Psoas muscle (tissue), 8 donors: ENCODE data around the gene MAS1. TPM values are rescaled to one million over a fixed set of nuclear protein-coding genes. Genes with fewer than 3 reads are reported as not detected.
"Not testable (repeated sequence)": the region's sequence is repeated elsewhere in the genome, so short reads cannot be mapped to it uniquely, and the experiment has no call there.

Source experiments
- ATAC-seq, 4 donors: fragments of 200-7000 bp; cut with Tn5 transposase; one replicate each; pipeline ENCODE4 v1.9.1; 2020; ENCODE audit warnings: moderate library complexity in 3 of 4, mild to moderate bottlenecking in 2 of 4
- DNase-seq, 2 donors: peaks; one replicate each; pipeline ENCODE4 v3.0.0-alpha.2; 2020
- H3K27ac ChIP-seq: fragments of 200-600 bp; one replicate; pipeline ENCODE4 v1.8.0; 2022
- H3K27me3 ChIP-seq, 3 donors: fragments of 200-600 bp in 1 of 3; one replicate each; pipeline versions ENCODE4 v1.6.1 to v1.8.0; 2013 to 2022; ENCODE audit warnings: low read length in 2 of 3, mild to moderate bottlenecking in 2 of 3, moderate library complexity in 1 of 3; ENCODE audit not compliant: insufficient read depth in 3 of 3
- H3K36me3 ChIP-seq, 2 donors: fragments of 200-600 bp in 1 of 2; one replicate each; pipeline versions ENCODE4 v1.6.1 to v1.8.0; 2013 to 2022; ENCODE audit warnings: low read depth in 1 of 2, mild to moderate bottlenecking in 1 of 2, moderate library complexity in 1 of 2; ENCODE audit not compliant: insufficient read depth in 1 of 2
- H3K4me1 ChIP-seq: fragments of 200-600 bp; one replicate; pipeline ENCODE4 v1.8.0; 2022
- H3K4me3 ChIP-seq: fragments of 200-600 bp; one replicate; pipeline ENCODE4 v1.8.0; 2022; ENCODE audit warnings: mild to moderate bottlenecking
- H3K9me3 ChIP-seq: fragments of 200-600 bp; one replicate; pipeline ENCODE4 v1.8.0; 2022
- CTCF ChIP-seq: fragments of 200-600 bp; IDR thresholded peaks from one replicate; pipeline ENCODE4 v1.8.0; 2022; ENCODE audit warnings: antibody characterized with exemption
- WGBS, 3 donors: extraction: QIAGEN DNeasy Blood & Tissue Kit; methylation state at CpG; one replicate each; pipeline versions ENCODE4 v1.1.6 to v1.1.7; 2013; 5-methylcytosine and 5-hydroxymethylcytosine counted together
- intact Hi-C, 2 donors: fragments of 100-400 bp; cut with DNase I; formaldehyde crosslinking; loops; one replicate each; pipeline versions ENCODE4 v1.11.0 to v1.14.2; 2022
- polyA plus RNA-seq, 3 donors: library from polyadenylated mRNA; stranded (reverse); fragments of 200-250 nt; gene quantifications; one replicate each; pipeline ENCODE4 v1.2.3, GENCODE V29; 2013
- total RNA-seq, 4 donors: library from RNA; stranded (reverse); fragmentation: NEBNext Ultra II Directional in 2 of 4; extraction: Animal tissue kit (Norgen Biotek cat#: 25700) in 2 of 4; gene quantifications; one replicate each; pipeline versions ENCODE4 v1.2.1 to v1.2.4, GENCODE V29; 2021 to 2023
- donor health status: healthy with polysubstance abuse.
- donor health status: DM: no; HTN: no; CAD: no; lungs with moderate emphysema.
- donor health status: Bipolar disorder and iron deficiency.
- donor health status: healthy.
- donor health status: DM: yes; HTN: yes; CAD: no.
- donor health status: DM: no; HTN: no; CAD: no.
- donor health status: DM: no; HTN: no; CAD: no.
- donor health status: DM: yes; HTN: yes; CAD: no.

MAS1 gene
- total and polyA plus RNA-seq, 7 donors = not detected

GRCh38 chr6:159862103-159862502 lies 28.7 kb upstream of the MAS1 start:
- no peak for TF ChIP-seq CTCF
- intact Hi-C loops = loop anchor here (2.0 to 10.0 kb wide), 6 partner anchors 79 to 673 kb away; no protein-coding TSS in a partner anchor
- Histone ChIP-seq H3K4me1 (no peaks in the 10 kb centered on the region), H3K27me3 (no peaks in the 10 kb centered on the region), H3K36me3 (no peaks in the 10 kb centered on the region), H3K4me3 (no peak overlapping the region), H3K9me3 (no peaks in the 10 kb centered on the region), H3K27ac (no peak overlapping the region)
- DNase-seq (no peak), ATAC-seq (no peak)
- 82 to 88% (median 86%) methylated on average over 5 of the region's 5 CpGs for WGBS, 3 donors

GRCh38 chr6:159863341-159863740 lies 27.4 kb upstream of the MAS1 start:
- intact Hi-C loops = loop anchor here (2.0 to 10.0 kb wide), 6 partner anchors 77 to 671 kb away; no protein-coding TSS in a partner anchor
- not testable (repeated sequence) for H3K4me1 ChIP-seq, H3K27ac ChIP-seq, DNase-seq, H3K27me3 ChIP-seq, H3K4me3 ChIP-seq, H3K9me3 ChIP-seq, H3K36me3 ChIP-seq
- TF ChIP-seq CTCF = peak; percentile 60
- 21 to 23% (median 22%) methylated on average over 5 of the region's 5 CpGs for WGBS, 3 donors
- peak; percentile 63 to 87 (median 70) for ATAC-seq

- ATAC-seq (no peak), DNase-seq (no peak)
- no peaks in the 10 kb centered on the region for H3K27me3 ChIP-seq
- H3K36me3 ChIP-seq = no peaks in the 10 kb centered on the region
- intact Hi-C loops = loop anchor here (5.0 to 10.0 kb wide), 5 partner anchors 179 to 669 kb away; no protein-coding TSS in a partner anchor
- H3K4me1 ChIP-seq = no peaks in the 10 kb centered on the region
- no peak overlapping the region for H3K27ac ChIP-seq
- H3K4me3 ChIP-seq = no peak overlapping the region
- TF ChIP-seq CTCF = no peak
- 81 to 83% (median 83%) methylated on average over 12 of the region's 12 CpGs for WGBS, 3 donors
- no peaks in the 10 kb centered on the region for H3K9me3 ChIP-seq
These were observed 25.4 kb upstream of the MAS1 start for GRCh38 chr6:159865226-159865920.

- no peak for TF ChIP-seq CTCF
- WGBS, 3 donors = 82 to 88% (median 88%) methylated on average over 26 to 28 of the region's 28 CpGs
- H3K27me3 ChIP-seq = no peaks in the 10 kb centered on the region
- H3K9me3 ChIP-seq = no peaks in the 10 kb centered on the region
- no peak overlapping the region for H3K27ac ChIP-seq
- no peaks in the 10 kb centered on the region for H3K4me1 ChIP-seq
- intact Hi-C loops = loop anchor here (5.0 to 10.0 kb wide), 5 partner anchors 178 to 668 kb away; no protein-coding TSS in a partner anchor
- no peak overlapping the region for H3K4me3 ChIP-seq
- ATAC-seq = no peak
- no peaks in the 10 kb centered on the region for H3K36me3 ChIP-seq
- DNase-seq = no peak
These were observed 24.2 kb upstream of the MAS1 start for GRCh38 chr6:159866286-159867247.
